H1 (cell line): Measurements from ENCODE around the gene PNLDC1. TPM values are rescaled to one million over a fixed set of nuclear protein-coding genes. Genes with fewer than 3 reads are reported as not detected.

Experiments
- CTCF ChIA-PET: fragments of 300-600 bp; sonication (Branson Sonifier 250); formaldehyde crosslinking; loops from one replicate; lab custom pipeline; 2021; ENCODE audit not compliant: partially characterized antibody; lab: Charles Lee
- POLR2A ChIA-PET: fragments of 300-600 bp; sonication (Branson Sonifier 250); formaldehyde crosslinking; loops from one replicate; lab custom pipeline; 2021; ENCODE audit warnings: inconsistent platforms; ENCODE audit not compliant: partially characterized antibody; lab: Charles Lee
- DNase-seq, 2 experiments: peaks; one replicate each; pipeline versions ENCODE4 v3.0.0 to v3.0.0-alpha.2; 2010 to 2022; ENCODE audit warnings: low spot score in 2 of 2, low read depth in 1 of 2, mixed read lengths in 1 of 2
- FAIRE-seq: peaks from 2 replicates; lab custom pipeline; 2011; peaks lifted over from hg19 to GRCh38; lab: Jason Lieb, UNC
- H2AFZ ChIP-seq: 2 replicates; pipeline ENCODE4 v1.8.1; 2012; ENCODE audit warnings: low read length, inconsistent platforms
- H2AK5ac ChIP-seq: 2 replicates; pipeline ENCODE4 v1.6.1; 2013; ENCODE audit warnings: low read depth, low read length
- H2BK120ac ChIP-seq: replicated peaks from 2 replicates; pipeline ENCODE3; 2013; ENCODE audit warnings: low read depth, low read length, inconsistent platforms
- H2BK12ac ChIP-seq: 2 replicates; pipeline ENCODE4 v1.6.1; 2013; ENCODE audit warnings: low read depth, low read length
- H2BK15ac ChIP-seq: 2 replicates; pipeline ENCODE4 v1.6.1; 2013; ENCODE audit warnings: low read length
- H2BK20ac ChIP-seq: 2 replicates; pipeline ENCODE4 v1.6.1; 2013; ENCODE audit warnings: low read length
- H2BK5ac ChIP-seq: 2 replicates; pipeline ENCODE4 v1.6.1; 2013; ENCODE audit warnings: low read depth, low read length
- H3K14ac ChIP-seq: 2 replicates; pipeline ENCODE4 v1.6.1; 2013; ENCODE audit warnings: inconsistent platforms; ENCODE audit not compliant: insufficient read length
- H3K18ac ChIP-seq: 2 replicates; pipeline ENCODE4 v1.6.1; 2013; ENCODE audit warnings: low read length; ENCODE audit errors: extremely low read depth
- H3K23ac ChIP-seq: 2 replicates; pipeline ENCODE4 v1.6.1; 2013; ENCODE audit warnings: inconsistent platforms; ENCODE audit not compliant: insufficient read length
- H3K23me2 ChIP-seq: 2 replicates; pipeline ENCODE4 v1.6.1; 2013; ENCODE audit warnings: low read depth, low read length
- H3K27ac ChIP-seq: 2 replicates; pipeline ENCODE4 v1.6.1; 2011; ENCODE audit warnings: low read depth, low read length, inconsistent platforms
- H3K27me3 ChIP-seq, 4 experiments: replicated peaks in 1 of 4; 1 replicate in 1 of 4; 2 replicates in 3 of 4; pipeline versions ENCODE4 v1.6.1 to v1.8.1; 2011 to 2013; ENCODE audit warnings: low read length in 3 of 4, mild to moderate bottlenecking in 3 of 4, inconsistent platforms in 2 of 4, mixed read lengths in 2 of 4, moderate library complexity in 1 of 4; ENCODE audit not compliant: control insufficient read depth in 3 of 4, insufficient read depth in 3 of 4; ENCODE audit errors: extremely low read depth in 1 of 4
- H3K36me3 ChIP-seq, 4 experiments: 2 replicates each; pipeline versions ENCODE4 v1.6.1 to v1.8.1; 2011 to 2013; ENCODE audit warnings: mild to moderate bottlenecking in 4 of 4, low read length in 3 of 4, moderate library complexity in 2 of 4, control low read depth in 1 of 4, inconsistent platforms in 1 of 4; ENCODE audit not compliant: insufficient read depth in 4 of 4, control insufficient read depth in 2 of 4
- H3K4ac ChIP-seq: replicated peaks from 2 replicates; pipeline ENCODE3; 2013; ENCODE audit warnings: low read length, low read depth, mixed read lengths, inconsistent platforms; ENCODE audit not compliant: insufficient read length
- H3K4me1 ChIP-seq, 4 experiments: replicated peaks in 1 of 4; 1 replicate in 1 of 4; 2 replicates in 3 of 4; pipeline versions ENCODE4 v1.6.1 to v1.8.1; 2011 to 2013; ENCODE audit warnings: low read length in 3 of 4, inconsistent platforms in 2 of 4, mixed read lengths in 1 of 4; ENCODE audit not compliant: insufficient read depth in 4 of 4, control insufficient read depth in 3 of 4
- H3K4me2 ChIP-seq, 2 experiments: 2 replicates each; pipeline versions ENCODE4 v1.6.1 to v1.8.1; 2011 to 2013; ENCODE audit warnings: low read depth in 2 of 2, low read length in 2 of 2, control low read depth in 1 of 2, inconsistent platforms in 1 of 2, mild to moderate bottlenecking in 1 of 2; ENCODE audit not compliant: insufficient read depth in 1 of 2
- H3K4me3 ChIP-seq, 4 experiments: fragments of 200-600, 300-600 bp in 1 of 4; sonication (generic), shearing (Covaris generic), sonication (Bioruptor Twin) in 1 of 4; 2 replicates each; pipeline versions ENCODE4 v1.5.1 to v1.8.1; 2011 to 2016; ENCODE audit warnings: low read length in 4 of 4, low read depth in 3 of 4, control low read depth in 2 of 4, inconsistent platforms in 2 of 4, mild to moderate bottlenecking in 2 of 4, mixed read lengths in 1 of 4, moderate library complexity in 1 of 4; ENCODE audit not compliant: insufficient read depth in 2 of 4; ENCODE audit errors: extremely low read depth in 1 of 4
- H3K56ac ChIP-seq: replicated peaks from 2 replicates; pipeline ENCODE3; 2013; ENCODE audit warnings: low read depth, mild to moderate bottlenecking, mixed read lengths, low read length, inconsistent platforms; ENCODE audit not compliant: insufficient read length
- H3K79me1 ChIP-seq: 2 replicates; pipeline ENCODE4 v1.6.1; 2013; ENCODE audit warnings: low read depth, low read length, control low read depth
- H3K79me2 ChIP-seq, 2 experiments: 2 replicates each; pipeline versions ENCODE4 v1.6.1 to v1.8.1; 2012 to 2013; ENCODE audit warnings: low read length in 2 of 2, mild to moderate bottlenecking in 2 of 2, inconsistent platforms in 1 of 2; ENCODE audit not compliant: insufficient read depth in 2 of 2, control insufficient read depth in 1 of 2
- H3K9ac ChIP-seq, 4 experiments: replicated peaks in 1 of 4; 1 replicate in 1 of 4; 2 replicates in 3 of 4; pipeline versions ENCODE4 v1.6.1 to v1.8.1; 2011 to 2013; ENCODE audit warnings: low read depth in 3 of 4, low read length in 3 of 4, control low read depth in 2 of 4, mild to moderate bottlenecking in 2 of 4, moderate library complexity in 2 of 4, inconsistent platforms in 1 of 4; ENCODE audit errors: extremely low read depth in 1 of 4
- H3K9me3 ChIP-seq, 2 experiments: 2 replicates each; pipeline versions ENCODE4 v1.6.1 to v1.8.1; 2012 to 2013; ENCODE audit warnings: mild to moderate bottlenecking in 2 of 2, moderate library complexity in 2 of 2, control low read depth in 1 of 2, inconsistent platforms in 1 of 2, low read depth in 1 of 2, low read length in 1 of 2, mixed read lengths in 1 of 2; ENCODE audit not compliant: insufficient read depth in 2 of 2
- H4K20me1 ChIP-seq, 2 experiments: replicated peaks in 1 of 2; 2 replicates each; pipeline versions ENCODE3 to v1.8.1; 2011 to 2013; ENCODE audit warnings: inconsistent platforms in 2 of 2, low read length in 2 of 2, mild to moderate bottlenecking in 1 of 2; ENCODE audit not compliant: insufficient read depth in 2 of 2, control insufficient read depth in 1 of 2
- H4K5ac ChIP-seq: 2 replicates; pipeline ENCODE4 v1.6.1; 2013; ENCODE audit warnings: low read length, low read depth, mixed read lengths, inconsistent platforms; ENCODE audit not compliant: insufficient read length
- H4K8ac ChIP-seq: 2 replicates; pipeline ENCODE4 v1.8.0; 2013; ENCODE audit warnings: mild to moderate bottlenecking, moderate library complexity, low read length, inconsistent platforms; ENCODE audit not compliant: insufficient read depth; ENCODE audit errors: extremely low read depth
- H4K91ac ChIP-seq: replicated peaks from 2 replicates; pipeline ENCODE3; 2013; ENCODE audit warnings: low read length, mixed read lengths, inconsistent platforms; ENCODE audit not compliant: insufficient read length
- ASH2L ChIP-seq: fragments of 200-600, 300-600 bp; sonication (generic); IDR thresholded peaks from one replicate; pipeline ENCODE4 v1.7.1; 2017; ENCODE audit warnings: low read length
- EZH2 ChIP-seq: fragments of 200-600 bp; sonication (generic); IDR thresholded peaks from 2 replicates; pipeline ENCODE4 v1.7.1; 2012; ENCODE audit warnings: low read depth, mild to moderate bottlenecking, moderate library complexity, low read length, inconsistent platforms; ENCODE audit not compliant: severe bottlenecking
- JUND ChIP-seq: IDR thresholded peaks from 2 replicates; pipeline ENCODE4 v1.6.1; 2011; ENCODE audit warnings: mild to moderate bottlenecking, improper control_type of control experiment, low read length
- SIX5 ChIP-seq: IDR thresholded peaks from 2 replicates; pipeline ENCODE4 v1.6.1; 2011; ENCODE audit warnings: mild to moderate bottlenecking, low read depth, low read length
- SP4 ChIP-seq: IDR thresholded peaks from 2 replicates; pipeline ENCODE4 v1.6.1; 2012; ENCODE audit warnings: low read length, inconsistent platforms
- SUZ12 ChIP-seq: fragments of 200-600 bp; sonication (generic); IDR thresholded peaks from 2 replicates; pipeline ENCODE4 v1.6.1; 2012; ENCODE audit warnings: mild to moderate bottlenecking, inconsistent platforms, low read length, moderate library complexity, mixed read lengths
- TAF7 ChIP-seq: optimal IDR thresholded peaks from 2 replicates; pipeline ENCODE3; 2011; ENCODE audit warnings: low read depth, mild to moderate bottlenecking, inconsistent platforms, low read length, moderate library complexity, borderline replicate concordance
- ZNF274 ChIP-seq: IDR thresholded peaks from 2 replicates; pipeline ENCODE4 v1.7.0; 2012; ENCODE audit warnings: low read length, borderline replicate concordance; ENCODE audit errors: extremely low read depth
- WGBS, 2 experiments: shearing (Covaris generic) in 1 of 2; methylation state at CpG; one replicate each; pipeline versions ENCODE4 v1.1.6 to v1.1.7; 2013 to 2015; ENCODE audit warnings: low lambda C conversion rate in 2 of 2, mixed read lengths in 2 of 2, inconsistent platforms in 1 of 2, low coverage in 1 of 2, missing lambda C conversion rate in 1 of 2; ENCODE audit not compliant: insufficient replicate concordance in 2 of 2, insufficient coverage in 1 of 2, insufficient read length in 1 of 2; ENCODE audit errors: extremely low coverage in 1 of 2, missing lambda C conversion rate in 1 of 2; 5-methylcytosine and 5-hydroxymethylcytosine counted together
- polyA plus RNA-seq, 7 experiments: library from polyadenylated mRNA; depleted of rRNA in 3 of 7; stranded (reverse) in 5 of 7; unstranded in 2 of 7; fragments of >200 nt in 5 of 7; fragments of 200-250 nt in 2 of 7; gene quantifications; 1 replicate in 5 of 7; 2 replicates in 1 of 7; 4 replicates in 1 of 7; pipeline versions ENCODE4 v1.2.1 to v1.2.3, GENCODE V29; 2011 to 2013; ENCODE audit warnings: missing spikeins in 2 of 7, mixed read lengths in 2 of 7
- total RNA-seq: library from RNA; stranded (reverse); fragmentation: NEBNext Ultra II Directional; extraction: Animal tissue kit (Norgen Biotek cat#: 25700); gene quantifications from 2 replicates; pipeline ENCODE4 v1.2.1, GENCODE V29; 2021
- TF ChIP-seq, protein P1 (sequence below): IDR thresholded peaks from 2 replicates; pipeline ENCODE4 v1.6.1; 2012; ENCODE audit warnings: inconsistent platforms

The PNLDC1 gene
- total and polyA plus RNA-seq, 2 of the 8 experiments (the other 6 are each of a cell fraction or from before 2014, with no cell fraction given): 0.15 to 0.34 TPM

DNA sequence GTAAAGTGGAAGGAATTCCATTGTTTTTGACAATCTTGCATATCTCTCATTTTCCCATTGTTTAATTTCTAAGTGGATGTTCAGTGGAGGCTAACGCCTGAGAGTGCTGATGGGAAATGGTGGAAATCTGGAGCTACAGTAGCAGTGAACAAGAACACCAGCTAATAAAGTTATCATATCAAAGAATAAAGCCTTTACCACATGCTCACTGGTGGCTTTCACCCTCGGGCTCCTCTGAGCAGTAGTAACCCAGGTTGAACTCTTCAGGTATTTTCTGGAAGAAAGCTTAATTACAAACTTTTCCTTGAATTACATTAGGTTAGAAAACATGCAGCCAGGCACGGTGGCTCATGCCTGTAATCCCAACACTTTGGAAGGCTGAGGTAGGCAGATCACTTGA, 48.6 kb upstream of the PNLDC1 start:
- no peaks in the 10 kb centered on the region for H3K4me1 ChIP-seq
- H2AK5ac ChIP-seq: no peak overlapping the region
- H3K27me3 ChIP-seq: no peaks in the 10 kb centered on the region
- H4K5ac ChIP-seq: no peak overlapping the region
- DNase-seq: no peak
- H3K36me3 ChIP-seq: peaks cover 27 to 88% (median 71%) of the 10 kb centered on the region in 4 experiments
- TF ChIP-seq EZH2: no peak
- no peak for TF ChIP-seq SUZ12
- no peak for TF ChIP-seq SIX5
- TF ChIP-seq, protein P1, sequence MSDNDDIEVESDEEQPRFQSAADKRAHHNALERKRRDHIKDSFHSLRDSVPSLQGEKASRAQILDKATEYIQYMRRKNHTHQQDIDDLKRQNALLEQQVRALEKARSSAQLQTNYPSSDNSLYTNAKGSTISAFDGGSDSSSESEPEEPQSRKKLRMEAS: no peak
- TF ChIP-seq ASH2L: no peak
- TF ChIP-seq JUND: no peak
- no peak for TF ChIP-seq TAF7
- TF ChIP-seq SP4: no peak
- TF ChIP-seq ZNF274: no peak
- TF ChIP-seq, all 59 proteins: peak for 0
- Histone ChIP-seq H3K9ac (no peak overlapping the region), H3K56ac (no peak overlapping the region), H3K18ac (no peak overlapping the region), H3K27ac (no peak overlapping the region), H3K4me3 (no peak overlapping the region), H4K91ac (no peak overlapping the region), H4K20me1 (peaks cover 4 to 10% of the 10 kb centered on the region in 2 experiments), H3K4ac (no peak overlapping the region), H3K79me1 (no peaks in the 10 kb centered on the region), H3K14ac (no peak overlapping the region), H2BK15ac (no peak overlapping the region), H2BK20ac (no peak overlapping the region), H3K4me2 (no peak overlapping the region), H2BK12ac (no peak overlapping the region), H2AFZ (no peak overlapping the region), H3K9me3 (no peaks in the 10 kb centered on the region), H3K79me2 (peaks cover 0 to 11% of the 10 kb centered on the region in 2 experiments; a peak in 2 of 4 replicates), H3K23me2 (no peaks in the 10 kb centered on the region), H2BK120ac (no peak overlapping the region), H2BK5ac (no peak overlapping the region), H3K23ac (no peak overlapping the region), H4K8ac (no peak overlapping the region)
- FAIRE-seq: no peak
- ChIA-PET CTCF (no interaction called here), POLR2A (interaction anchor here (0.6 to 2.8 kb wide), 8 partner anchors 10 to 53 kb away, joined by 3 to 10 read pairs (median 3); partner anchors contain the start of genes ACAT2 and TCP1)
- 95% methylated on average over 3 of the region's 3 CpGs; no CpG with 5 or more reads in 1 of the 2 experiments for WGBS, 2 experiments
